NCI-H2107 treated with DMSO at 0.1 percent for 48 hours (cell line): ENCODE measurements around the gene SLC23A3.
"Not testable (repeated sequence)": the region's sequence is repeated elsewhere in the genome, so short reads cannot be mapped to it uniquely, and the experiment has no call there.

Experiments
- DNase-seq: peaks from one replicate; lab custom pipeline; 2025; ENCODE audit not compliant: unreplicated experiment; lab: John Stamatoyannopoulos, UW

SLC23A3 gene

GRCh38 chr2:219205981-219206327 lies 36.1 kb upstream of the SLC23A3 start:
- no peak for DNase-seq

- no peak for DNase-seq
Measured at GRCh38 chr2:219205165-219205538, 35.3 kb upstream of the SLC23A3 start.

- no peak for DNase-seq
Measured at GRCh38 chr2:219204425-219205164, 34.8 kb upstream of the SLC23A3 start.

GRCh38 chr2:219201331-219201730 lies 31.5 kb upstream of the SLC23A3 start:
- DNase-seq = not testable (repeated sequence)

GRCh38 chr2:219200502-219201326 lies 30.9 kb upstream of the SLC23A3 start:
- not testable (repeated sequence) for DNase-seq

- DNase-seq = no peak
Measured at GRCh38 chr2:219199470-219200211, 29.8 kb upstream of the SLC23A3 start.

GRCh38 chr2:219198974-219199373 lies 29.1 kb upstream of the SLC23A3 start:
- no peak for DNase-seq

GRCh38 chr2:219197388-219197787 lies 27.6 kb upstream of the SLC23A3 start:
- no peak for DNase-seq

GRCh38 chr2:219186754-219187456 lies 17.1 kb upstream of the SLC23A3 start:
- DNase-seq = no peak

GRCh38 chr2:219184121-219184520 lies 14.3 kb upstream of the SLC23A3 start:
- no peak for DNase-seq

GRCh38 chr2:219183151-219183772 lies 13.4 kb upstream of the SLC23A3 start:
- DNase-seq = no peak

GRCh38 chr2:219182331-219183150 lies 12.7 kb upstream of the SLC23A3 start:
- DNase-seq = no peak

GRCh38 chr2:219181531-219181930 lies 11.7 kb upstream of the SLC23A3 start:
- DNase-seq = no peak

GRCh38 chr2:219180961-219181360 lies 11.1 kb upstream of the SLC23A3 start:
- no peak for DNase-seq

GRCh38 chr2:219179601-219180465 lies 10.0 kb upstream of the SLC23A3 start:
- no peak for DNase-seq

- DNase-seq = no peak
Measured at GRCh38 chr2:219178377-219179175, 8.7 kb upstream of the SLC23A3 start.

- peak; percentile 70 for DNase-seq
Measured at GRCh38 chr2:219177552-219178376, 7.9 kb upstream of the SLC23A3 start, which contains the start of gene RETREG2. RETREG2 (plus strand) TSS chr2:219178275; CDS start chr2:219178353, 78 bp downstream.
